MG63 (cell line): Measurements from ENCODE around the gene ZNF331. TPM values are rescaled to one million over a fixed set of nuclear protein-coding genes. Genes with fewer than 3 reads are reported as not detected.

ENCODE experiments used
- DNase-seq: peaks from one replicate; pipeline ENCODE4 v3.0.0-alpha.2; 2020
- H3K27me3 ChIP-seq: fragments of 250-450 bp; sonication (Bioruptor Pico); 2 replicates; pipeline ENCODE4 v1.5.1; 2020; ENCODE audit warnings: mild to moderate bottlenecking, moderate library complexity
- H3K36me3 ChIP-seq: fragments of 250-450 bp; sonication (Bioruptor Pico); 2 replicates; pipeline ENCODE4 v1.5.1; 2020; ENCODE audit warnings: mild to moderate bottlenecking, moderate library complexity
- H3K4me3 ChIP-seq: fragments of 250-450 bp; sonication (Bioruptor Pico); 2 replicates; pipeline ENCODE4 v1.5.1; 2020; ENCODE audit warnings: mild to moderate bottlenecking, moderate library complexity
- H3K9me3 ChIP-seq: fragments of 250-450 bp; sonication (Bioruptor Pico); 2 replicates; pipeline ENCODE4 v1.5.1; 2020; ENCODE audit warnings: mild to moderate bottlenecking, moderate library complexity
- total RNA-seq: library from RNA; depleted of rRNA; stranded (reverse); fragments of >200 nt; shearing (Covaris generic); gene quantifications from 2 replicates; pipeline ENCODE4 v1.2.3, GENCODE V29; 2014; ENCODE audit warnings: low replicate concordance

ZNF331 gene
- total RNA-seq, 1 experiment from 2014 or later: 11.9 TPM

- Histone ChIP-seq H3K27me3 (no peaks in the 10 kb centered on the region), H3K9me3 (no peaks in the 10 kb centered on the region), H3K4me3 (no peak overlapping the region), H3K36me3 (no peaks in the 10 kb centered on the region)
- no peak for DNase-seq
Observed at GRCh38 chr19:53586277-53586691, 48.3 kb downstream of the ZNF331 start.

GRCh38 chr19:53594811-53595509 is 57.0 kb downstream of the ZNF331 start:
- DNase-seq: no peak
- no peaks in the 10 kb centered on the region for H3K9me3 ChIP-seq
- no peaks in the 10 kb centered on the region for H3K36me3 ChIP-seq
- H3K4me3 ChIP-seq: no peak overlapping the region
- no peaks in the 10 kb centered on the region for H3K27me3 ChIP-seq

- no peaks in the 10 kb centered on the region for H3K9me3 ChIP-seq
- no peaks in the 10 kb centered on the region for H3K36me3 ChIP-seq
- no peaks in the 10 kb centered on the region for H3K27me3 ChIP-seq
- H3K4me3 ChIP-seq: no peak overlapping the region
- no peak for DNase-seq
Observed at GRCh38 chr19:53595510-53595867, 57.5 kb downstream of the ZNF331 start.

GRCh38 chr19:53596056-53596455 is 58.1 kb downstream of the ZNF331 start:
- Histone ChIP-seq H3K36me3 (no peaks in the 10 kb centered on the region), H3K4me3 (no peak overlapping the region), H3K27me3 (no peaks in the 10 kb centered on the region), H3K9me3 (no peaks in the 10 kb centered on the region)
- no peak for DNase-seq

- Histone ChIP-seq H3K9me3 (no peaks in the 10 kb centered on the region), H3K27me3 (no peaks in the 10 kb centered on the region), H3K4me3 (no peak overlapping the region), H3K36me3 (no peaks in the 10 kb centered on the region)
- DNase-seq: peak; percentile 27
Observed at GRCh38 chr19:53597023-53597422, 59.1 kb downstream of the ZNF331 start.

GRCh38 chr19:53598361-53598760 is 60.4 kb downstream of the ZNF331 start:
- H3K27me3 ChIP-seq: no peaks in the 10 kb centered on the region
- no peak for DNase-seq
- no peak overlapping the region for H3K4me3 ChIP-seq
- no peaks in the 10 kb centered on the region for H3K36me3 ChIP-seq
- no peaks in the 10 kb centered on the region for H3K9me3 ChIP-seq

GRCh38 chr19:53600217-53600616 is 62.3 kb downstream of the ZNF331 start:
- Histone ChIP-seq H3K27me3 (no peaks in the 10 kb centered on the region), H3K4me3 (no peak overlapping the region), H3K9me3 (no peaks in the 10 kb centered on the region), H3K36me3 (no peaks in the 10 kb centered on the region)
- DNase-seq: no peak

GRCh38 chr19:53606031-53606430 is 68.1 kb downstream of the ZNF331 start:
- H3K9me3 ChIP-seq: no peaks in the 10 kb centered on the region
- no peak for DNase-seq
- H3K27me3 ChIP-seq: no peaks in the 10 kb centered on the region
- no peaks in the 10 kb centered on the region for H3K36me3 ChIP-seq
- H3K4me3 ChIP-seq: no peak overlapping the region

- no peaks in the 10 kb centered on the region for H3K9me3 ChIP-seq
- no peak for DNase-seq
- H3K4me3 ChIP-seq: no peak overlapping the region
- H3K36me3 ChIP-seq: no peaks in the 10 kb centered on the region
- no peaks in the 10 kb centered on the region for H3K27me3 ChIP-seq
Observed at GRCh38 chr19:53608381-53608780, 70.4 kb downstream of the ZNF331 start.

GRCh38 chr19:53612762-53613526 is 75.0 kb downstream of the ZNF331 start:
- no peak for DNase-seq
- no peak overlapping the region for H3K4me3 ChIP-seq
- H3K9me3 ChIP-seq: no peaks in the 10 kb centered on the region
- H3K36me3 ChIP-seq: no peaks in the 10 kb centered on the region
- no peaks in the 10 kb centered on the region for H3K27me3 ChIP-seq

- H3K4me3 ChIP-seq: no peak overlapping the region
- no peaks in the 10 kb centered on the region for H3K27me3 ChIP-seq
- no peaks in the 10 kb centered on the region for H3K9me3 ChIP-seq
- no peak for DNase-seq
- H3K36me3 ChIP-seq: no peaks in the 10 kb centered on the region
Observed at GRCh38 chr19:53621885-53622740, 84.2 kb downstream of the ZNF331 start.

- DNase-seq: no peak
- Histone ChIP-seq H3K36me3 (no peaks in the 10 kb centered on the region), H3K4me3 (no peak overlapping the region), H3K9me3 (no peaks in the 10 kb centered on the region), H3K27me3 (no peaks in the 10 kb centered on the region)
Observed at GRCh38 chr19:53624771-53625545, 87.0 kb downstream of the ZNF331 start.

- H3K9me3 ChIP-seq: no peaks in the 10 kb centered on the region
Observed at GRCh38 chr19:53626486-53626885, 88.5 kb downstream of the ZNF331 start.

GRCh38 chr19:53626976-53627375 is 89.0 kb downstream of the ZNF331 start:
- Histone ChIP-seq H3K4me3 (no peak overlapping the region), H3K9me3 (no peaks in the 10 kb centered on the region), H3K36me3 (no peaks in the 10 kb centered on the region), H3K27me3 (no peaks in the 10 kb centered on the region)
- no peak for DNase-seq

More at GRCh38 chr19:53626486-53626885, 88.5 kb downstream of the ZNF331 start:
- no peak for DNase-seq
- Histone ChIP-seq H3K4me3 (no peak overlapping the region), H3K27me3 (no peaks in the 10 kb centered on the region), H3K36me3 (no peaks in the 10 kb centered on the region)
